ENCODE data around the gene LCE1E. TPM values are rescaled to one million over a fixed set of nuclear protein-coding genes. Genes with fewer than 3 reads are reported as not detected.
A peak's percentile ranks its signal among the peaks of the same experiment; 100 is the strongest.

LCE1E gene
- not detected for total RNA-seq

- Mint-ChIP-seq H3K27me3 (peaks cover 20 to 58% of the 10 kb centered on the region in 2 donors), H3K9me3 (no peaks in the 10 kb centered on the region), H3K27ac (no peak within 1 kb of the TSS), H3K4me3 (no peak within 1 kb of the TSS), H3K36me3 (no peaks in the 10 kb centered on the region), H3K4me1 (ENCODE audit: low read depth in 2 of 2) (peaks cover 0 to 5% of the 10 kb centered on the region in 2 donors)
- ATAC-seq (peak in 1 of 2 donors; percentile 40), DNase-seq (ENCODE audit: low spot score) (no peak)
Observed at GRCh38 chr1:152786077-152786476, at the start of gene LCE1E. TSS of gene LCE1E (plus strand) at chr1:152786257. CDS start at chr1:152787300, 1,043 bp downstream.

- no peaks in the 10 kb centered on the region for H3K36me3 Mint-ChIP-seq
- H3K27ac Mint-ChIP-seq = no peak overlapping the region
- ATAC-seq (no peak), DNase-seq (ENCODE audit: low spot score) (no peak)
- H3K9me3 Mint-ChIP-seq = no peaks in the 10 kb centered on the region
- no peaks in the 10 kb centered on the region for H3K4me1 Mint-ChIP-seq (ENCODE audit: low read depth in 2 of 2)
- H3K27me3 Mint-ChIP-seq = peaks cover 32 to 55% of the 10 kb centered on the region in 2 donors
- no peak overlapping the region for H3K4me3 Mint-ChIP-seq
Observed at GRCh38 chr1:152737997-152738396, 48.1 kb upstream of the LCE1E start.

GRCh38 chr1:152739841-152740240 lies 46.2 kb upstream of the LCE1E start:
- Mint-ChIP-seq H3K36me3 (no peaks in the 10 kb centered on the region), H3K4me1 (ENCODE audit: low read depth in 2 of 2) (no peaks in the 10 kb centered on the region), H3K27ac (no peak overlapping the region), H3K4me3 (no peak overlapping the region), H3K27me3 (peaks cover 36 to 51% of the 10 kb centered on the region in 2 donors), H3K9me3 (no peaks in the 10 kb centered on the region)
- no peak for ATAC-seq
- DNase-seq (ENCODE audit: low spot score) = no peak

- Mint-ChIP-seq H3K27ac (no peak overlapping the region), H3K9me3 (no peaks in the 10 kb centered on the region), H3K36me3 (no peaks in the 10 kb centered on the region), H3K4me1 (ENCODE audit: low read depth in 2 of 2) (no peaks in the 10 kb centered on the region), H3K27me3 (peaks cover 31 to 50% of the 10 kb centered on the region in 2 donors), H3K4me3 (no peak overlapping the region)
- no peak for ATAC-seq
- DNase-seq (ENCODE audit: low spot score) = no peak
Observed at GRCh38 chr1:152741656-152742055, 44.4 kb upstream of the LCE1E start.

- H3K9me3 Mint-ChIP-seq = no peaks in the 10 kb centered on the region
- no peak for DNase-seq (ENCODE audit: low spot score)
- H3K27me3 Mint-ChIP-seq = peaks cover 27 to 51% of the 10 kb centered on the region in 2 donors
- no peak for ATAC-seq
- H3K4me1 Mint-ChIP-seq (ENCODE audit: low read depth in 2 of 2) = no peaks in the 10 kb centered on the region
- H3K36me3 Mint-ChIP-seq = no peaks in the 10 kb centered on the region
- no peak overlapping the region for H3K4me3 Mint-ChIP-seq
- H3K27ac Mint-ChIP-seq = no peak overlapping the region
Observed at GRCh38 chr1:152743371-152744145, 42.5 kb upstream of the LCE1E start.

- H3K4me1 Mint-ChIP-seq (ENCODE audit: low read depth in 2 of 2) = no peaks in the 10 kb centered on the region
Observed at GRCh38 chr1:152745289-152745704, 40.8 kb upstream of the LCE1E start.

GRCh38 chr1:152745765-152746444 lies 40.2 kb upstream of the LCE1E start:
- Mint-ChIP-seq H3K4me1 (ENCODE audit: low read depth in 2 of 2) (no peaks in the 10 kb centered on the region), H3K9me3 (no peaks in the 10 kb centered on the region), H3K27me3 (peaks cover 30 to 54% of the 10 kb centered on the region in 2 donors), H3K27ac (no peak overlapping the region), H3K4me3 (no peak overlapping the region), H3K36me3 (no peaks in the 10 kb centered on the region)
- ATAC-seq (no peak), DNase-seq (ENCODE audit: low spot score) (no peak)

More at GRCh38 chr1:152745289-152745704, 40.8 kb upstream of the LCE1E start:
- no peak overlapping the region for H3K4me3 Mint-ChIP-seq
- no peaks in the 10 kb centered on the region for H3K9me3 Mint-ChIP-seq
- no peak for ATAC-seq
- H3K27ac Mint-ChIP-seq = no peak overlapping the region
- no peaks in the 10 kb centered on the region for H3K36me3 Mint-ChIP-seq
- H3K27me3 Mint-ChIP-seq = peaks cover 24 to 48% of the 10 kb centered on the region in 2 donors
- DNase-seq (ENCODE audit: low spot score) = no peak

- Mint-ChIP-seq H3K9me3 (no peaks in the 10 kb centered on the region), H3K36me3 (no peaks in the 10 kb centered on the region), H3K27me3 (peaks cover 32 to 67% of the 10 kb centered on the region in 2 donors)
Observed at GRCh38 chr1:152747831-152748230, 38.2 kb upstream of the LCE1E start.

GRCh38 chr1:152752225-152752624 lies 33.8 kb upstream of the LCE1E start:
- Mint-ChIP-seq H3K4me1 (ENCODE audit: low read depth in 2 of 2) (no peaks in the 10 kb centered on the region), H3K9me3 (no peaks in the 10 kb centered on the region), H3K4me3 (no peak overlapping the region), H3K36me3 (no peaks in the 10 kb centered on the region), H3K27me3 (peaks cover 36 to 75% of the 10 kb centered on the region in 2 donors), H3K27ac (no peak overlapping the region)
- no peak for DNase-seq (ENCODE audit: low spot score)
- no peak for ATAC-seq

More at GRCh38 chr1:152747831-152748230, 38.2 kb upstream of the LCE1E start:
- Mint-ChIP-seq H3K27ac (no peak overlapping the region), H3K4me1 (ENCODE audit: low read depth in 2 of 2) (no peaks in the 10 kb centered on the region), H3K4me3 (no peak overlapping the region)
- DNase-seq (ENCODE audit: low spot score) = no peak
- no peak for ATAC-seq

- no peak overlapping the region for H3K4me3 Mint-ChIP-seq
Observed at GRCh38 chr1:152753586-152753985, 32.5 kb upstream of the LCE1E start.

GRCh38 chr1:152756872-152757271 lies 29.2 kb upstream of the LCE1E start:
- Mint-ChIP-seq H3K36me3 (no peaks in the 10 kb centered on the region), H3K4me1 (ENCODE audit: low read depth in 2 of 2) (no peaks in the 10 kb centered on the region), H3K27ac (no peak overlapping the region), H3K27me3 (peaks cover 26 to 49% of the 10 kb centered on the region in 2 donors), H3K4me3 (no peak overlapping the region), H3K9me3 (no peaks in the 10 kb centered on the region)
- DNase-seq (ENCODE audit: low spot score) = no peak
- ATAC-seq = no peak

More at GRCh38 chr1:152753586-152753985, 32.5 kb upstream of the LCE1E start:
- DNase-seq (ENCODE audit: low spot score) (no peak), ATAC-seq (no peak)
- Mint-ChIP-seq H3K9me3 (no peaks in the 10 kb centered on the region), H3K27ac (no peak overlapping the region), H3K27me3 (peaks cover 38 to 64% of the 10 kb centered on the region in 2 donors), H3K36me3 (no peaks in the 10 kb centered on the region), H3K4me1 (ENCODE audit: low read depth in 2 of 2) (no peaks in the 10 kb centered on the region)

- ATAC-seq (no peak), DNase-seq (ENCODE audit: low spot score) (no peak)
- peaks cover 22 to 44% of the 10 kb centered on the region in 2 donors for H3K27me3 Mint-ChIP-seq
- no peaks in the 10 kb centered on the region for H3K9me3 Mint-ChIP-seq
- H3K4me3 Mint-ChIP-seq = no peak within 1 kb of the TSS
- no peak within 1 kb of the TSS for H3K27ac Mint-ChIP-seq
- H3K4me1 Mint-ChIP-seq (ENCODE audit: low read depth in 2 of 2) = no peaks in the 10 kb centered on the region
- H3K36me3 Mint-ChIP-seq = no peaks in the 10 kb centered on the region
Observed at GRCh38 chr1:152757747-152758146, 28.3 kb upstream of the LCE1E start, which contains the start of gene KPRP. TSS of gene KPRP (plus strand) at chr1:152758025. CDS start at chr1:152759589, 1,564 bp downstream.

- DNase-seq (ENCODE audit: low spot score) (no peak), ATAC-seq (no peak)
- Mint-ChIP-seq H3K36me3 (no peaks in the 10 kb centered on the region), H3K27me3 (peaks cover 16 to 35% of the 10 kb centered on the region in 2 donors), H3K4me3 (no peak overlapping the region), H3K9me3 (no peaks in the 10 kb centered on the region), H3K4me1 (ENCODE audit: low read depth in 2 of 2) (no peaks in the 10 kb centered on the region), H3K27ac (no peak overlapping the region)
Observed at GRCh38 chr1:152758636-152759035, 27.4 kb upstream of the LCE1E start.

All from natural killer cell treated with Interleukin-12 subunit alpha and Interleukin-12 subunit beta and Interleukin-15 and Interleukin-18, amount 100 ng/mL, for 72 hours (primary cell).